ENCODE data around the gene OCRL. TPM values are rescaled to one million over a fixed set of nuclear protein-coding genes. Genes with fewer than 3 reads are reported as not detected.
"Not testable (repeated sequence)": the region's sequence is repeated elsewhere in the genome, so short reads cannot be mapped to it uniquely, and the experiment has no call there.

The OCRL gene
- total RNA-seq, 1 donor from 2014 or later = 20.1 TPM

GRCh38 chrX:129561453-129561852 lies 21.4 kb downstream of the OCRL start:
- ATAC-seq = no peak

GRCh38 chrX:129564345-129564744 lies 24.3 kb downstream of the OCRL start:
- intact Hi-C loops (cut with DNase I); H3K27me3 ChIP-seq (ENCODE audit: low read depth); H3K27ac ChIP-seq; ATAC-seq; H3K4me1 ChIP-seq; H3K9me3 ChIP-seq; H3K4me3 ChIP-seq; DNase-seq: not testable (repeated sequence)
- H3K36me3 ChIP-seq = peaks cover 41% of the 10 kb centered on the region

More at GRCh38 chrX:129561453-129561852, 21.4 kb downstream of the OCRL start:
- H3K9me3 ChIP-seq = no peaks in the 10 kb centered on the region
- no peak for DNase-seq
- H3K27ac ChIP-seq = no peak overlapping the region
- intact Hi-C loops (cut with DNase I) = no loop called here
- TF ChIP-seq CTCF (IDR thresholded peaks at IDR 0.05) = no peak
- no peak overlapping the region for H3K4me3 ChIP-seq
- H3K27me3 ChIP-seq (ENCODE audit: low read depth) = no peaks in the 10 kb centered on the region
- H3K36me3 ChIP-seq = peaks cover 58% of the 10 kb centered on the region
- H3K4me1 ChIP-seq = peaks cover 5% of the 10 kb centered on the region

GRCh38 chrX:129565046-129565650 lies 25.1 kb downstream of the OCRL start:
- peaks cover 5% of the 10 kb centered on the region for H3K4me1 ChIP-seq
- DNase-seq (no peak), ATAC-seq (no peak)
- H3K27me3 ChIP-seq (ENCODE audit: low read depth) = no peaks in the 10 kb centered on the region
- H3K4me3 ChIP-seq = no peak overlapping the region
- peaks cover 34% of the 10 kb centered on the region for H3K36me3 ChIP-seq
- no peaks in the 10 kb centered on the region for H3K9me3 ChIP-seq
- intact Hi-C loops (cut with DNase I) = no loop called here
- H3K27ac ChIP-seq = no peak overlapping the region
- TF ChIP-seq CTCF (IDR thresholded peaks at IDR 0.05) = no peak

GRCh38 chrX:129566073-129566472 lies 26.0 kb downstream of the OCRL start:
- TF ChIP-seq CTCF (IDR thresholded peaks at IDR 0.05) = no peak
- no peak for ATAC-seq
- Histone ChIP-seq H3K4me3 (no peak overlapping the region), H3K36me3 (peaks cover 32% of the 10 kb centered on the region), H3K9me3 (no peaks in the 10 kb centered on the region), H3K27me3 (ENCODE audit: low read depth) (no peaks in the 10 kb centered on the region), H3K4me1 (peaks cover 5% of the 10 kb centered on the region), H3K27ac (no peak overlapping the region)
- DNase-seq = no peak
- intact Hi-C loops (cut with DNase I) = no loop called here

GRCh38 chrX:129568349-129568748 lies 28.3 kb downstream of the OCRL start:
- no peak for DNase-seq
- Histone ChIP-seq H3K36me3 (peaks cover 15% of the 10 kb centered on the region), H3K9me3 (no peaks in the 10 kb centered on the region), H3K4me3 (no peak overlapping the region), H3K27me3 (ENCODE audit: low read depth) (no peaks in the 10 kb centered on the region), H3K4me1 (peaks cover 5% of the 10 kb centered on the region), H3K27ac (no peak overlapping the region)
- no peak for TF ChIP-seq CTCF (IDR thresholded peaks at IDR 0.05)
- intact Hi-C loops (cut with DNase I) = no loop called here
- no peak for ATAC-seq

GRCh38 chrX:129572422-129572821 lies 32.4 kb downstream of the OCRL start:
- Histone ChIP-seq H3K27me3 (ENCODE audit: low read depth) (no peaks in the 10 kb centered on the region), H3K4me1 (no peaks in the 10 kb centered on the region), H3K27ac (no peak overlapping the region), H3K4me3 (no peak overlapping the region), H3K9me3 (no peaks in the 10 kb centered on the region), H3K36me3 (peaks cover 37% of the 10 kb centered on the region)
- no peak for TF ChIP-seq CTCF (IDR thresholded peaks at IDR 0.05)
- DNase-seq = no peak
- intact Hi-C loops (cut with DNase I) = no loop called here
- no peak for ATAC-seq

- H3K9me3 ChIP-seq; H3K27ac ChIP-seq; intact Hi-C loops (cut with DNase I); DNase-seq; H3K27me3 ChIP-seq (ENCODE audit: low read depth); ATAC-seq; H3K4me1 ChIP-seq; H3K4me3 ChIP-seq: not testable (repeated sequence)
- peaks cover 38% of the 10 kb centered on the region for H3K36me3 ChIP-seq
Measured at GRCh38 chrX:129573652-129574051, 33.6 kb downstream of the OCRL start.

Data from lower lobe of right lung (tissue), 2 donors.